HFFc6 (cell line): ENCODE data around the gene HEPH. TPM values are rescaled to one million over a fixed set of nuclear protein-coding genes. Genes with fewer than 3 reads are reported as not detected.
"Not testable (repeated sequence)": the region's sequence is repeated elsewhere in the genome, so short reads cannot be mapped to it uniquely, and the experiment has no call there.

ENCODE experiments used
- DNase-seq: peaks from one replicate; pipeline ENCODE4 v3.0.0-alpha.2; 2018
- H3K27ac Mint-ChIP-seq: 2 replicates; pipeline ENCODE4 v1.8.0; 2020; ENCODE audit warnings: mild to moderate bottlenecking, mixed read lengths
- H3K27me3 Mint-ChIP-seq: 2 replicates; pipeline ENCODE4 v1.8.0; 2021; ENCODE audit warnings: mild to moderate bottlenecking, moderate library complexity, mixed read lengths; ENCODE audit not compliant: insufficient read depth
- H3K36me3 Mint-ChIP-seq: 2 replicates; pipeline ENCODE4 v1.8.0; 2021; ENCODE audit warnings: low read depth, mixed read lengths
- H3K4me1 Mint-ChIP-seq: 2 replicates; pipeline ENCODE4 v1.8.0; 2020; ENCODE audit warnings: low read depth, mixed read lengths
- H3K4me3 Mint-ChIP-seq: 2 replicates; pipeline ENCODE4 v1.8.0; 2020; ENCODE audit warnings: mild to moderate bottlenecking, moderate library complexity, mixed read lengths
- H3K9me3 Mint-ChIP-seq: 2 replicates; pipeline ENCODE4 v1.8.0; 2020; ENCODE audit warnings: mild to moderate bottlenecking, mixed read lengths
- CTCF ChIP-seq: fragments of 200-600 bp; sonication (generic); IDR thresholded peaks from 2 replicates; pipeline ENCODE4 v1.5.0; 2021; ENCODE audit warnings: antibody characterized with exemption, mild to moderate bottlenecking
- total RNA-seq, 6 experiments: library from RNA; stranded (reverse); fragmentation: NEBNext Ultra II Directional; extraction: Animal tissue kit (Norgen Biotek cat#: 25700); gene quantifications; 2 replicates in 1 of 6; 3 replicates in 5 of 6; pipeline ENCODE4 v1.2.3, GENCODE V29; 2021

HEPH gene
- total RNA-seq, 6 experiments from 2014 or later: not detected

GRCh38 chrX:66233209-66233608, 69.2 kb downstream of the HEPH start:
- Mint-ChIP-seq H3K4me3 (no peak overlapping the region), H3K27ac (no peak overlapping the region), H3K36me3 (no peaks in the 10 kb centered on the region), H3K27me3 (no peaks in the 10 kb centered on the region), H3K4me1 (no peaks in the 10 kb centered on the region), H3K9me3 (peaks cover 10% of the 10 kb centered on the region)
- TF ChIP-seq CTCF: no peak
- DNase-seq: no peak

GRCh38 chrX:66233904-66234303, 69.9 kb downstream of the HEPH start:
- not testable (repeated sequence) for H3K27me3 Mint-ChIP-seq, H3K4me1 Mint-ChIP-seq, H3K9me3 Mint-ChIP-seq

GRCh38 chrX:66255359-66255967, 91.4 kb downstream of the HEPH start:
- Mint-ChIP-seq H3K36me3 (no peaks in the 10 kb centered on the region), H3K4me3 (no peak overlapping the region), H3K4me1 (no peaks in the 10 kb centered on the region), H3K27me3 (no peaks in the 10 kb centered on the region), H3K27ac (no peak overlapping the region), H3K9me3 (no peaks in the 10 kb centered on the region; the same call in 1 of the 2 replicates)
- DNase-seq: no peak
- TF ChIP-seq CTCF: no peak

More at GRCh38 chrX:66233904-66234303, 69.9 kb downstream of the HEPH start:
- DNase-seq, H3K27ac Mint-ChIP-seq, H3K36me3 Mint-ChIP-seq, H3K4me3 Mint-ChIP-seq: not testable (repeated sequence)

GRCh38 chrX:66262807-66263206, 98.8 kb downstream of the HEPH start:
- no peak overlapping the region for H3K4me3 Mint-ChIP-seq
- H3K27ac Mint-ChIP-seq: no peak overlapping the region
- no peak for TF ChIP-seq CTCF
- no peaks in the 10 kb centered on the region; the same call in 1 of the 2 replicates for H3K27me3 Mint-ChIP-seq
- no peaks in the 10 kb centered on the region for H3K36me3 Mint-ChIP-seq
- H3K4me1 Mint-ChIP-seq: no peaks in the 10 kb centered on the region
- DNase-seq: no peak
- peaks cover 4% of the 10 kb centered on the region; the same call in 1 of the 2 replicates for H3K9me3 Mint-ChIP-seq

Other genes starting within 250 kb of the HEPH start
- not detected for gene VSIG4, start 124.2 kb upstream of the HEPH start, total RNA-seq